BE2C (cell line): Measurements from ENCODE around the gene HPS1.

Experiments
- DNase-seq: peaks from one replicate; pipeline ENCODE4 v3.0.0-alpha.2; 2020
- H3K27me3 ChIP-seq: fragments of 250-450 bp; sonication (Bioruptor Pico); 2 replicates; pipeline ENCODE4 v1.5.1; 2020; ENCODE audit warnings: mild to moderate bottlenecking
- H3K36me3 ChIP-seq: fragments of 250-450 bp; sonication (Bioruptor Pico); 2 replicates; pipeline ENCODE4 v1.5.1; 2020; ENCODE audit warnings: mild to moderate bottlenecking
- H3K4me1 ChIP-seq: fragments of 250-450 bp; sonication (Bioruptor Pico); 2 replicates; pipeline ENCODE4 v1.5.1; 2020
- H3K4me3 ChIP-seq: 2 replicates; pipeline ENCODE4 v1.5.1; 2011; ENCODE audit warnings: low read depth, low read length
- H3K9me3 ChIP-seq: fragments of 250-450 bp; sonication (Bioruptor Pico); 2 replicates; pipeline ENCODE4 v1.5.1; 2020
- TF ChIP-seq, protein P1 (sequence below): IDR thresholded peaks from 2 replicates; pipeline ENCODE4 v1.5.1; 2012; ENCODE audit warnings: mild to moderate bottlenecking, low read depth, low read length

Gene HPS1

GRCh38 chr10:98370831-98371820, 75.6 kb downstream of the HPS1 start:
- TF ChIP-seq, protein P1, sequence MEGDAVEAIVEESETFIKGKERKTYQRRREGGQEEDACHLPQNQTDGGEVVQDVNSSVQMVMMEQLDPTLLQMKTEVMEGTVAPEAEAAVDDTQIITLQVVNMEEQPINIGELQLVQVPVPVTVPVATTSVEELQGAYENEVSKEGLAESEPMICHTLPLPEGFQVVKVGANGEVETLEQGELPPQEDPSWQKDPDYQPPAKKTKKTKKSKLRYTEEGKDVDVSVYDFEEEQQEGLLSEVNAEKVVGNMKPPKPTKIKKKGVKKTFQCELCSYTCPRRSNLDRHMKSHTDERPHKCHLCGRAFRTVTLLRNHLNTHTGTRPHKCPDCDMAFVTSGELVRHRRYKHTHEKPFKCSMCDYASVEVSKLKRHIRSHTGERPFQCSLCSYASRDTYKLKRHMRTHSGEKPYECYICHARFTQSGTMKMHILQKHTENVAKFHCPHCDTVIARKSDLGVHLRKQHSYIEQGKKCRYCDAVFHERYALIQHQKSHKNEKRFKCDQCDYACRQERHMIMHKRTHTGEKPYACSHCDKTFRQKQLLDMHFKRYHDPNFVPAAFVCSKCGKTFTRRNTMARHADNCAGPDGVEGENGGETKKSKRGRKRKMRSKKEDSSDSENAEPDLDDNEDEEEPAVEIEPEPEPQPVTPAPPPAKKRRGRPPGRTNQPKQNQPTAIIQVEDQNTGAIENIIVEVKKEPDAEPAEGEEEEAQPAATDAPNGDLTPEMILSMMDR = no peak
- Histone ChIP-seq H3K9me3 (no peaks in the 10 kb centered on the region), H3K4me3 (no peak overlapping the region), H3K27me3 (no peaks in the 10 kb centered on the region), H3K36me3 (no peaks in the 10 kb centered on the region), H3K4me1 (no peaks in the 10 kb centered on the region; the same call in 1 of the 2 replicates)
- DNase-seq = peak; percentile 40

DNA sequence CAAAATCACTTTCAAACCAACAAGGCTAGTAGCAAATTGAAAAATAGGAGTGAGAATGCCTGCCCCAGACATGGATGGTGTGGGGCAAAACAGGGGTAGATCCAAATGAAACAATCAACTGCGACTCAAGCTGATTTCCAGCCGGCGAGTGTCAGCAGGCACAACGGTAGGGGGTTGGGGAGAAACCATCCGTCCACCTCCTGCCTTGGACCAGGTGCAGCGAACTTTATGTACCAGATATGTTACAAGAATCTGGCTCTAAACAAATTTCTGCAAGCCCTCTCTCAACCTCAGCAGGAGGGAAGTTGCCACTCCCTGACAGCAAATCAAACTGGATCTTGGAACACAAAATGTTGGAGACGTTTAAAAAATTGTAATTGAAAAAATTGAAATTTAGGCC, 76.9 kb downstream of the HPS1 start:
- H3K9me3 ChIP-seq = no peaks in the 10 kb centered on the region
- H3K4me3 ChIP-seq = no peak overlapping the region
- TF ChIP-seq, protein P1 = no peak
- no peak for DNase-seq
- H3K4me1 ChIP-seq = no peaks in the 10 kb centered on the region; the same call in 1 of the 2 replicates
- no peaks in the 10 kb centered on the region for H3K27me3 ChIP-seq
- no peaks in the 10 kb centered on the region for H3K36me3 ChIP-seq

DNA sequence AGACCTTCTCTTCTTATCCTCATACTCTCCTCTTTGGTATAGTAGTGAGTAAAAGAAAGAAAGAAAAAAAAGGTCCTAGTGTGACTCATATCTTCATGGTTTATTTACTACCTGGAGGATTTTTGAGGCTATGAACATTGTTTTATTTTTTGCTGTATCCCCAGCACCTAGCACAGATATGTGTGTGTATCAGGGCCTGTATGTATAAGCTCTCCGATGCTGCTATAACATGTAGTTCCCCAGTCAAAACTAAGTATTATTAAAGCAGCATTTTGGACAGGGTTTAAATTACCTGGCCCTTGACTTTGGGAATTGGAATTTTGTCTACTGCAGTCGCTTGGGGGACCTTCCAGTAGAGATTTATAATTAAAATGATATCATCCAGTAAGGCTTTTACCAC, 78.1 kb downstream of the HPS1 start:
- no peak for DNase-seq
- H3K36me3 ChIP-seq = no peaks in the 10 kb centered on the region
- no peaks in the 10 kb centered on the region for H3K9me3 ChIP-seq
- no peaks in the 10 kb centered on the region for H3K27me3 ChIP-seq
- TF ChIP-seq, protein P1 = no peak
- no peaks in the 10 kb centered on the region; the same call in 1 of the 2 replicates for H3K4me1 ChIP-seq
- no peak overlapping the region for H3K4me3 ChIP-seq

DNA sequence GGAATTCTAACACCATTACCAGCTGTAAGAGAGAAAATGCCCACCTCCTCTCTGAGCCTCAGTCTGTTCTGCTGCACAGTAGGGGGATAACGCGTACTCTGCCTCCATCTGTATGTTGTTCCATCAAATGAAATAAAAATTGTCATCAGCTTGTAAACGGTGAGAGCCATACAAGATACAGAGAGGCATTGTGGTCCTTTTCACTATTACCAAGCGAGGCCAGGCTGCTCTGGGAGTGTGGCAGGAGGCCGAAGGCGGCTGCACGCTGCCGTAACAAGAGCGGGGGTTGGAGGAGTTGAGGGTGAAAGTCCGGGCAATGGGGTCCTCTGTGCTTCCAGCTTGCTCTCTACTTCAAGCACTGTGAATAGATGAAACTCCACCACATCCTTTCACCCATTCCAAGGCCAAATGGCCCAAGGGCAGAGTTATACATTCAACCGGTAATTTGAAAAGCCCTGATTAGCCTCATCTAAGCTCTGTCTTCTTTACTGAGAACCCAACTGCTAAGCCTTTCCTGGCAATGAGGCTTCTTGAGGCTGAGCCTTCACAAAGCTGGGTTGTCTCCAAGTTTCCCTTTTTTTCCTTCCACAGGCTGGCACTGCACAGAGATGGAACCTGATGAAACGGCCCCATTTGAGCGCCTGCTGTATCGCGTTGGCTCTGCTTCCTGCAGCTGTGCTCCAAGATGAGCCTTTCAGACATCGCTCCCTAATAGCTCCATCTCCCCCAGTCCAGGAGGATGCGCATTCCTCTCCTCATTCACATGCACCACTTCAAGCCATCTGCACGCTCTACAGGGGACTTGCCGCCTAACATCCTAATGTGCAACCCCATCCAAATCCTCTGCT, 78.9 kb downstream of the HPS1 start:
- no peak for DNase-seq
- Histone ChIP-seq H3K27me3 (no peaks in the 10 kb centered on the region), H3K4me1 (no peaks in the 10 kb centered on the region; the same call in 1 of the 2 replicates), H3K36me3 (no peaks in the 10 kb centered on the region), H3K4me3 (no peak overlapping the region), H3K9me3 (no peaks in the 10 kb centered on the region)
- TF ChIP-seq, protein P1 = no peak
